HG02970 (cell line): Measurements from ENCODE around the gene NOA1.
A peak's percentile ranks its signal among the peaks of the same experiment; 100 is the strongest.

Source experiments
- ATAC-seq: cut with Tn5 transposase; IDR thresholded peaks from one replicate; pipeline ENCODE4 v1.9.1; 2021; ENCODE audit warnings: mild to moderate bottlenecking, moderate library complexity, moderate number of reproducible peaks; ENCODE audit not compliant: unreplicated experiment, low FRiP score

The NOA1 gene

GRCh38 chr4:56977321-56978012, at the start of gene NOA1:
TSS of gene NOA1 (minus strand) at chr4:56977606. CDS start at chr4:56977585, 21 bp downstream.
- ATAC-seq, result peak; percentile 85

GRCh38 chr4:57023104-57023503, 45.7 kb upstream of the NOA1 start:
- no peak for ATAC-seq

- no peak for ATAC-seq
These were observed 43.2 kb upstream of the NOA1 start for GRCh38 chr4:57020467-57021101.

GRCh38 chr4:57018980-57019379, 41.6 kb upstream of the NOA1 start:
- ATAC-seq, result no peak

- ATAC-seq, result no peak
These were observed 36.2 kb upstream of the NOA1 start for GRCh38 chr4:57013543-57014120.

GRCh38 chr4:56999751-57000150, 22.3 kb upstream of the NOA1 start:
- no peak for ATAC-seq

- ATAC-seq, result no peak
These were observed 18.1 kb upstream of the NOA1 start for GRCh38 chr4:56995525-56995924.

- ATAC-seq, result no peak
These were observed 12.9 kb upstream of the NOA1 start for GRCh38 chr4:56990109-56990905.

- ATAC-seq, result no peak
These were observed 9.5 kb upstream of the NOA1 start for GRCh38 chr4:56986952-56987351.

GRCh38 chr4:56986192-56986591, 8.8 kb upstream of the NOA1 start:
- no peak for ATAC-seq

- ATAC-seq, result no peak
These were observed 4.4 kb upstream of the NOA1 start for GRCh38 chr4:56981795-56982201.

- no peak for ATAC-seq
These were observed 2.1 kb upstream of the NOA1 start for GRCh38 chr4:56979421-56980072.

- peak; percentile 45 for ATAC-seq
These were observed 1.4 kb upstream of the NOA1 start, which contains the start of gene POLR2B for GRCh38 chr4:56978750-56979303. TSS of gene POLR2B (plus strand) at chr4:56978896. CDS start at chr4:56978986, 90 bp downstream.

- ATAC-seq, result peak; percentile 21
These were observed 527 bp downstream of the NOA1 start for GRCh38 chr4:56976837-56977320.

- ATAC-seq, result no peak
These were observed 1.0 kb downstream of the NOA1 start for GRCh38 chr4:56976283-56976836.

- no peak for ATAC-seq
These were observed 4.1 kb downstream of the NOA1 start for GRCh38 chr4:56973336-56973735.

- no peak for ATAC-seq
These were observed 4.6 kb downstream of the NOA1 start for GRCh38 chr4:56972809-56973208.

GRCh38 chr4:56972389-56972788, 5.0 kb downstream of the NOA1 start:
- ATAC-seq, result no peak

- no peak for ATAC-seq
These were observed 6.0 kb downstream of the NOA1 start for GRCh38 chr4:56971383-56971782.

- ATAC-seq, result no peak
These were observed 16.3 kb downstream of the NOA1 start for GRCh38 chr4:56961107-56961500.
